SK-N-SH treated with all-trans-retinoic acid at 6 μM for 48 hours (cell line): ENCODE measurements around the gene SIRT6.
"Not testable (repeated sequence)": the region's sequence is repeated elsewhere in the genome, so short reads cannot be mapped to it uniquely, and the experiment has no call there.

ENCODE experiments used
- ATAC-seq: fragments of 200-7000 bp; cut with Tn5 transposase; 3 replicates; pipeline ENCODE4 v1.9.1; 2020; ENCODE audit warnings: mild to moderate bottlenecking, moderate library complexity
- ARNTL ChIP-seq: fragments of 450-650 bp; formaldehyde crosslinking; IDR thresholded peaks from 2 replicates; pipeline ENCODE4 v1.5.0; 2020; ENCODE audit warnings: low read depth, mild to moderate bottlenecking, moderate library complexity, borderline replicate concordance
- BACH2 ChIP-seq: fragments of 250-450 bp; sonication (Bioruptor Pico); IDR thresholded peaks from 2 replicates; pipeline ENCODE4 v1.9.0; 2021; ENCODE audit warnings: mild to moderate bottlenecking, borderline replicate concordance
- CSDC2 ChIP-seq: fragments of 250-450 bp; sonication (Bioruptor Pico); IDR thresholded peaks from 2 replicates; pipeline ENCODE4 v1.5.0; 2020; ENCODE audit warnings: mild to moderate bottlenecking, moderate library complexity
- OSR1 ChIP-seq: fragments of 250-450 bp; sonication (Bioruptor Pico); IDR thresholded peaks from 2 replicates; pipeline ENCODE4 v1.8.0; 2022; ENCODE audit warnings: moderate library complexity, mild to moderate bottlenecking, inconsistent platforms
- PPARA ChIP-seq: fragments of 250-450 bp; sonication (Bioruptor Pico); IDR thresholded peaks from 2 replicates; pipeline ENCODE4 v1.5.0; 2020; ENCODE audit warnings: mild to moderate bottlenecking, borderline replicate concordance
- TCF4 ChIP-seq: fragments of 250-450 bp; sonication (Bioruptor Pico); IDR thresholded peaks from 2 replicates; pipeline ENCODE4 v1.8.0; 2021; ENCODE audit warnings: mild to moderate bottlenecking, moderate library complexity, borderline replicate concordance
- TOX ChIP-seq: fragments of 250-450 bp; sonication (Bioruptor Pico); IDR thresholded peaks from 2 replicates; pipeline ENCODE4 v1.8.0; 2021; ENCODE audit warnings: mild to moderate bottlenecking, moderate library complexity, borderline replicate concordance
- ZC3H10 ChIP-seq: fragments of 250-450 bp; sonication (Bioruptor Pico); IDR thresholded peaks from 2 replicates; pipeline ENCODE4 v1.5.1; 2021; ENCODE audit warnings: mild to moderate bottlenecking, moderate library complexity
- ZFP3 ChIP-seq: fragments of 250-450 bp; sonication (Bioruptor Pico); IDR thresholded peaks from 2 replicates; pipeline ENCODE4 v1.5.0; 2020; ENCODE audit warnings: mild to moderate bottlenecking, moderate library complexity
- ZFP30 ChIP-seq: fragments of 450-650 bp; formaldehyde crosslinking; IDR thresholded peaks from 2 replicates; pipeline ENCODE4 v1.5.0; 2022; ENCODE audit warnings: mild to moderate bottlenecking, moderate library complexity
- ZNF565 ChIP-seq: fragments of 450-650 bp; formaldehyde crosslinking; conservative IDR thresholded peaks from 2 replicates; pipeline ENCODE4 v1.5.0; 2020; ENCODE audit warnings: low read depth, mild to moderate bottlenecking, moderate library complexity
- ZNF70 ChIP-seq: fragments of 450-650 bp; formaldehyde crosslinking; IDR thresholded peaks from 2 replicates; pipeline ENCODE4 v1.5.0; 2020; ENCODE audit warnings: mild to moderate bottlenecking, moderate library complexity
- ZNF8 ChIP-seq: fragments of 450-650 bp; formaldehyde crosslinking; IDR thresholded peaks from 2 replicates; pipeline ENCODE4 v1.5.0; 2020; ENCODE audit warnings: mild to moderate bottlenecking, moderate library complexity
- TF ChIP-seq, protein P1 (sequence below): fragments of 250-450 bp; sonication (Bioruptor Pico); IDR thresholded peaks from 2 replicates; pipeline ENCODE4 v1.5.0; 2020; ENCODE audit warnings: mild to moderate bottlenecking, moderate library complexity
- TF ChIP-seq, protein P2 (sequence below): fragments of 250-450 bp; sonication (Bioruptor Pico); IDR thresholded peaks from 2 replicates; pipeline ENCODE4 v1.8.0; 2020; ENCODE audit warnings: mild to moderate bottlenecking, moderate library complexity, borderline replicate concordance
- TF ChIP-seq, protein P3 (sequence below): fragments of 250-450 bp; sonication (Bioruptor Pico); IDR thresholded peaks from 2 replicates; pipeline ENCODE4 v1.8.0; 2021; ENCODE audit warnings: low read depth, mild to moderate bottlenecking, moderate library complexity, borderline replicate concordance
- TF ChIP-seq, protein P4 (sequence below): fragments of 250-450 bp; sonication (Bioruptor Pico); IDR thresholded peaks from 2 replicates; pipeline ENCODE4 v1.5.1; 2020; ENCODE audit warnings: low read depth, mild to moderate bottlenecking, moderate library complexity

SIRT6 gene

DNA sequence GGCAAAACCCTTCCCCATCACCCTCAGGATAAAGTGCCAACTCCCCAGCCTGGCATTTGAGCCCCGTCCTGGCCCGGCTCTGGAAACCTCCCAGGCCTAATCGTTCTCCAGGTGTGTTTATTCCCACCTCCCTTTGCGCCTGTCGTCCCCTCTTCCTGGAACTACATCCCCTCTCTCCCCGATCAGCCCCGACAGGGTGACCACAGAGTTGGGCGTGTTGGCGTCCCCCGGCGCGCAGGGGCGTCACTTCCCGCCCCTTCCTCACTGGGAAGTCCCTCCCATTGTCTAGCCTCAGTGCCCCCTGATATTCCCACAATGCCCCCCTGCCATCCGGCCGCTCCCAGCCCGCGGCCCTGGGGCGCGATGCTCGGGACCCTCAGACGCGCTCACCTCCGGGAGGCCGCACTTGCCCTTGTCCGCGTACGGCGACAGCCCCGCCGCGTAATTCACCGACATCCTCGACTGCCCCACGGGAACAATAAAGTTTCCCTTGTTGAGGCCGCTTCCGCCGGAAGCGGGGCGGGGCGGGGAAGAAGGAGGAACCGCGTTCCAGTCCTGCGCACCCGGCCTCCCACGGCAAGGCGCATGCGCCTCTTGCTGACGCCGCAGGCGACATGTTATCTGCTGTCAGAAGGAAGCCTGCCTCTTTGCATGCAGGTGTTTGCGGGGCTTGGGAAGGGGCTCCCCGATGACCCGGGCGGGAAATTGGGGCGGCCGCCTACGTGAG lies at the start of gene SIRT6, which contains the start of gene ANKRD24:
TSS of gene SIRT6 (minus strand) at position 480 of the 727 bp plus-strand sequence. CDS start at position 456, 24 bp downstream.
TSS of gene ANKRD24 (plus strand) at position 606 of the 727 bp plus-strand sequence. CDS start 3,737 bp downstream, outside the sequence.
- ATAC-seq: peak; percentile 91
- TF ChIP-seq ZFP3: 0 out of 2 replicates have a peak, but pooled peaks have one; percentile 35
- no peak for TF ChIP-seq OSR1 (CRISPR knock-in tag)
- TF ChIP-seq PPARA (CRISPR knock-in tag): no peak
- TF ChIP-seq, protein P1, sequence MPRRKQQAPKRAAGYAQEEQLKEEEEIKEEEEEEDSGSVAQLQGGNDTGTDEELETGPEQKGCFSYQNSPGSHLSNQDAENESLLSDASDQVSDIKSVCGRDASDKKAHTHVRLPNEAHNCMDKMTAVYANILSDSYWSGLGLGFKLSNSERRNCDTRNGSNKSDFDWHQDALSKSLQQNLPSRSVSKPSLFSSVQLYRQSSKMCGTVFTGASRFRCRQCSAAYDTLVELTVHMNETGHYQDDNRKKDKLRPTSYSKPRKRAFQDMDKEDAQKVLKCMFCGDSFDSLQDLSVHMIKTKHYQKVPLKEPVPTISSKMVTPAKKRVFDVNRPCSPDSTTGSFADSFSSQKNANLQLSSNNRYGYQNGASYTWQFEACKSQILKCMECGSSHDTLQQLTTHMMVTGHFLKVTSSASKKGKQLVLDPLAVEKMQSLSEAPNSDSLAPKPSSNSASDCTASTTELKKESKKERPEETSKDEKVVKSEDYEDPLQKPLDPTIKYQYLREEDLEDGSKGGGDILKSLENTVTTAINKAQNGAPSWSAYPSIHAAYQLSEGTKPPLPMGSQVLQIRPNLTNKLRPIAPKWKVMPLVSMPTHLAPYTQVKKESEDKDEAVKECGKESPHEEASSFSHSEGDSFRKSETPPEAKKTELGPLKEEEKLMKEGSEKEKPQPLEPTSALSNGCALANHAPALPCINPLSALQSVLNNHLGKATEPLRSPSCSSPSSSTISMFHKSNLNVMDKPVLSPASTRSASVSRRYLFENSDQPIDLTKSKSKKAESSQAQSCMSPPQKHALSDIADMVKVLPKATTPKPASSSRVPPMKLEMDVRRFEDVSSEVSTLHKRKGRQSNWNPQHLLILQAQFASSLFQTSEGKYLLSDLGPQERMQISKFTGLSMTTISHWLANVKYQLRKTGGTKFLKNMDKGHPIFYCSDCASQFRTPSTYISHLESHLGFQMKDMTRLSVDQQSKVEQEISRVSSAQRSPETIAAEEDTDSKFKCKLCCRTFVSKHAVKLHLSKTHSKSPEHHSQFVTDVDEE: 0 out of 2 replicates have a peak, but pooled peaks have one; percentile 66
- TF ChIP-seq TCF4 (CRISPR knock-in tag): no peak
- no peak for TF ChIP-seq TOX (CRISPR knock-in tag)
- TF ChIP-seq, protein P2, sequence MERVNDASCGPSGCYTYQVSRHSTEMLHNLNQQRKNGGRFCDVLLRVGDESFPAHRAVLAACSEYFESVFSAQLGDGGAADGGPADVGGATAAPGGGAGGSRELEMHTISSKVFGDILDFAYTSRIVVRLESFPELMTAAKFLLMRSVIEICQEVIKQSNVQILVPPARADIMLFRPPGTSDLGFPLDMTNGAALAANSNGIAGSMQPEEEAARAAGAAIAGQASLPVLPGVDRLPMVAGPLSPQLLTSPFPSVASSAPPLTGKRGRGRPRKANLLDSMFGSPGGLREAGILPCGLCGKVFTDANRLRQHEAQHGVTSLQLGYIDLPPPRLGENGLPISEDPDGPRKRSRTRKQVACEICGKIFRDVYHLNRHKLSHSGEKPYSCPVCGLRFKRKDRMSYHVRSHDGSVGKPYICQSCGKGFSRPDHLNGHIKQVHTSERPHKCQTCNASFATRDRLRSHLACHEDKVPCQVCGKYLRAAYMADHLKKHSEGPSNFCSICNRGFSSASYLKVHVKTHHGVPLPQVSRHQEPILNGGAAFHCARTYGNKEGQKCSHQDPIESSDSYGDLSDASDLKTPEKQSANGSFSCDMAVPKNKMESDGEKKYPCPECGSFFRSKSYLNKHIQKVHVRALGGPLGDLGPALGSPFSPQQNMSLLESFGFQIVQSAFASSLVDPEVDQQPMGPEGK (CRISPR knock-in tag): 0 out of 2 replicates have a peak, but pooled peaks have one; percentile 24
- TF ChIP-seq, protein P3, sequence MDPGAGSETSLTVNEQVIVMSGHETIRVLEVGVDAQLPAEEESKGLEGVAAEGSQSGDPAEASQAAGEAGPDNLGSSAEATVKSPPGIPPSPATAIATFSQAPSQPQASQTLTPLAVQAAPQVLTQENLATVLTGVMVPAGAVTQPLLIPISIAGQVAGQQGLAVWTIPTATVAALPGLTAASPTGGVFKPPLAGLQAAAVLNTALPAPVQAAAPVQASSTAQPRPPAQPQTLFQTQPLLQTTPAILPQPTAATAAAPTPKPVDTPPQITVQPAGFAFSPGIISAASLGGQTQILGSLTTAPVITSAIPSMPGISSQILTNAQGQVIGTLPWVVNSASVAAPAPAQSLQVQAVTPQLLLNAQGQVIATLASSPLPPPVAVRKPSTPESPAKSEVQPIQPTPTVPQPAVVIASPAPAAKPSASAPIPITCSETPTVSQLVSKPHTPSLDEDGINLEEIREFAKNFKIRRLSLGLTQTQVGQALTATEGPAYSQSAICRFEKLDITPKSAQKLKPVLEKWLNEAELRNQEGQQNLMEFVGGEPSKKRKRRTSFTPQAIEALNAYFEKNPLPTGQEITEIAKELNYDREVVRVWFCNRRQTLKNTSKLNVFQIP (CRISPR knock-in tag): no peak
- no peak for TF ChIP-seq ZFP30 (CRISPR knock-in tag)
- no peak for TF ChIP-seq ZC3H10 (CRISPR knock-in tag)

DNA sequence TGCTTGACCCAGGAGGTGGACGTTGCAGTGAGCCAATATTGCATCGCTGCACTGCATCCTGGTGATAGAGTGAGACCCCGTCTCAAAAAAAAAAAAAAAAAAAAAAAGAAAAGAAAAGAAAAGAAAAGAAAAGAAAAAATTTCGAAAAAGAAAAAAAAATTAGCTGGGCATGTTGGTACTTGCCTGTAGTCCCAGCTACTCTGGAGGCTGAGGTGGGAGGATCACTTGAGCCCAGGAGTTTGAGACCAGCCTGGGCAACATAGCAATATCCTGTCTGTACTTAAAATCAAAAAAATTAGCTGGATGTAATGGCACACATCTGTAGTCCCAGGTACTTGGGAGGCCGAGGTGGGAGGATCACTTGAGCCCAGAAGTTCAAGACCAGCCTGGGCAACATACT lies 49.8 kb upstream of the SIRT6 start:
- not testable (repeated sequence) for ATAC-seq

- ATAC-seq: not testable (repeated sequence)
These were observed 49.2 kb upstream of the SIRT6 start for GRCh38 chr19:4231521-4231920.

DNA sequence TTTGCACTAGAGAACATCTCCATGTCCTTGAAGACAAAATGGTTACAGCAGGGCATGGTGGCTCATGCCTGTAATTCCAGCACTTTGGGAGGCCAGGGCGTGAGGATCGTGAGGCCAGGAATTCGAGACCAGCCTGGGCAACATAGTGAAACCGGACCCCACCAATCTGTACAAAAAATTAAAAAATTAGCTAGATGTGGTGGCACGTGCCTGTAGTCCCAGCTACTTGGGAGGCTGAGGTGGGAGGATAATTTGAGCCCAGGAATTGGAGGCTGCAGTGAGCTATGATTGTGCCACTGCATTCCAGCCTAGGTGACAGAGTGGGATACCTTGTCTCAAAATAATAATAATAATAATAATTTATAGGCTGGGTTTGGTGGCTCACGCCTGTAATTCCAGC lies 47.9 kb upstream of the SIRT6 start:
- not testable (repeated sequence) for ATAC-seq

DNA sequence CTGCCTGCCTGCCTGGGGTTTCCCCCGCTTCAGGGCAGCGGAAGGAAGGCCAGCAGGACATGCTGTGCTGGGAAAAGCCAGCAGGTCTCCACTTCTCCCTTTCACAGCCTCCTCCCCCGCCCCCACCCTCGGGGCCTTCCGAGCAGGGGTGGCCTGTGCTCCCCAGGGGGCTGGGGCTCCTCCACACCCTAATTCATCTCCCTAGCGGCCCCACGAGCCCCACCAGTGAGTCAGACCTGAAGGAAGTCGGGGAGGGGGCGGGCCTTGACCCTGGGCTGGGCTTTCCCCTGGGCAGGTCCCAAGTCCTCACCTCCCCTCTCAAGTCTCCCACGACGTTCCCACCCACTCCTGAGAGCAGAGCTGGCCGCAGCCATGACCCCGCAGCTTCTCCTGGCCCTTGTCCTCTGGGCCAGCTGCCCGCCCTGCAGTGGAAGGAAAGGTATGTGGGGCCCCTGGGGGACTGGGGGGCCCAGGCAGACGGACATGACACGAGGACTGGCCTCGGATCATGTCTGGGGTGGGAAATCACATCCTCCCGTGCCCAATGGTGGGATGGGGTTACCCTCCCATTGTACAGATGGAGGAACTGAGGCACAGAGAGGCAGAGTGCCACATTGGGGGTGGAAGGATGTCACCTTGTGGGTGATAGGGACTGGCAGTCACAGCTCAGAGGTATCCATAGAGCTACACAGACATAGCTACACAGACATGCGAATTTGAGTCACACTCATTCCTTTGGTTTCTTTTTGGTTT lies 47.0 kb upstream of the SIRT6 start, which contains the start of gene EBI3:
TSS of gene EBI3 (plus strand) at position 345 of the 753 bp plus-strand sequence. CDS start at position 373, 28 bp downstream.
- peak; percentile 52 for ATAC-seq
- TF ChIP-seq TOX (CRISPR knock-in tag) (no peak), PPARA (CRISPR knock-in tag) (no peak), ZNF8 (CRISPR knock-in tag) (no peak), ZNF565 (CRISPR knock-in tag) (no peak), ZC3H10 (CRISPR knock-in tag) (no peak), ARNTL (CRISPR knock-in tag) (no peak), BACH2 (CRISPR knock-in tag) (no peak), ZFP30 (CRISPR knock-in tag) (no peak), ZFP3 (no peak), OSR1 (CRISPR knock-in tag) (no peak), CSDC2 (no peak), ZNF70 (CRISPR knock-in tag) (no peak)
- TF ChIP-seq, protein P2 (CRISPR knock-in tag): no peak
- TF ChIP-seq, protein P1: no peak
- TF ChIP-seq, protein P4, sequence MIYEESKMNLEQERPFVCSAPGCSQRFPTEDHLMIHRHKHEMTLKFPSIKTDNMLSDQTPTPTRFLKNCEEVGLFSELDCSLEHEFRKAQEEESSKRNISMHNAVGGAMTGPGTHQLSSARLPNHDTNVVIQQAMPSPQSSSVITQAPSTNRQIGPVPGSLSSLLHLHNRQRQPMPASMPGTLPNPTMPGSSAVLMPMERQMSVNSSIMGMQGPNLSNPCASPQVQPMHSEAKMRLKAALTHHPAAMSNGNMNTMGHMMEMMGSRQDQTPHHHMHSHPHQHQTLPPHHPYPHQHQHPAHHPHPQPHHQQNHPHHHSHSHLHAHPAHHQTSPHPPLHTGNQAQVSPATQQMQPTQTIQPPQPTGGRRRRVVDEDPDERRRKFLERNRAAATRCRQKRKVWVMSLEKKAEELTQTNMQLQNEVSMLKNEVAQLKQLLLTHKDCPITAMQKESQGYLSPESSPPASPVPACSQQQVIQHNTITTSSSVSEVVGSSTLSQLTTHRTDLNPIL (CRISPR knock-in tag): no peak
